ENCODE data around the gene HOXB8.

The HOXB8 gene

GRCh38 chr17:48596000-48596734, 18.9 kb downstream of the HOXB8 start:
- DNase-seq (ENCODE audit: low spot score), result peak; percentile 31

GRCh38 chr17:48595278-48595999, 19.7 kb downstream of the HOXB8 start:
- no peak for DNase-seq (ENCODE audit: low spot score)

DNA sequence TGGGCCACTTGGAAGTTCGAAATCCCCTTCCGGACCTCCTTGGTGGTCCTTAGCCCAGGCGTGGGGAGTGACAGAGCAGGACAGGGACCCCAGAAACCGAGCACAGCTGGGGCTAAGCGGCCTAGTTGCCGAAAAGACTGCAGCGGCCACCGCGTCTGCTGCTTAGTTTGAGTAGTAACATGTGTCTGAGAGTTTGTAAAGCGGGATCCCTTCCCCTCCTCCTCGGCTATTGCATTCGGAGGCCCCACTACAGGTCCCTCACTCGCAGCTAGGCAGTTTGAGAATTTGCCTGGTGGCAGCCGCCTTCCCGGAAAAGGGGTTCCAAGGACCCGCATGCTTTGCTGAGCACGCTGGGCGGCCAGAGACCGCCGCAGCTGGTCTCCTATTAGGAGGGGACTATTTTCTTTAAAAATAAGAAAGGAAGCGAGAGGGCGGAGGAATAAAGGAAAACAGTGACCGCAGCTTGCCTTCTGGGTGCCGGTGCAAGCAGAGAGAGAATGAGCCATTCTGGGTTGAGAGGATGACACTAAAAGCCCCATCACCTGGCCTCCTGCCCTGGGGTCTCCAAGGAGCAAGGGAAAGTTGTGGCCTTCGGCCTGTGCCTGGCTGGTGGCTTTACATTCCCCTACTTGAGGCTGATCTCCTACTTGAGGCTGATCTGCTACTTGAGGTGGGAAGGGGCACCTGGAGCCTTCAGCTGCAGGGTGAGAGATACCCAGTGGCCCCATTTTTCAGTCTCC, 20.4 kb downstream of the HOXB8 start:
- DNase-seq (ENCODE audit: low spot score), result no peak

- peak; percentile 80 for DNase-seq (ENCODE audit: low spot score)
These were observed 21.1 kb downstream of the HOXB8 start for GRCh38 chr17:48593840-48594537.

- DNase-seq (ENCODE audit: low spot score), result no peak
These were observed 21.8 kb downstream of the HOXB8 start, which contains the start of gene HOXB5 for GRCh38 chr17:48593126-48593829. HOXB5 (minus strand) TSS chr17:48593779; CDS start chr17:48593682, 97 bp downstream.

DNA sequence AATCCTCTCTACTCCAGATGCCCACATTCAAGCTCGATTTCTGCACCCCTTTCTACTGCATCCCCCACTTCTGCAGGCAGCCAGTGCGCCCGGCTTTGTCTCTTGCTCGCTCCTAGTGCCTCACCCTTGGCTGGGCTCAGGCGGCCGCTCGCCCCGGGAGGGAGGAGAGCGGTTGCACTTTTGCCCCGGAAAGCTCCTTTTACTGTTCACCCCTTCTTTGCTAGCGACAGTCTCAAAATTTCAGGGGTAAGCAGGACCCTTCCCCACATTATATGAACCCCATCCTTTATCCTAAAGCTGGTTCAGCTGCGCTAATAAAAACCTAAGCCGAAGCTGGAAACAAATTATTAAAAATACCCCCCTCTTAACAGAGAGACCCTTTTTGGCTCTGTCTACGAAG, 22.5 kb downstream of the HOXB8 start:
- DNase-seq (ENCODE audit: low spot score), result no peak

- no peak for DNase-seq (ENCODE audit: low spot score)
These were observed 23.0 kb downstream of the HOXB8 start for GRCh38 chr17:48592057-48592514.

DNA sequence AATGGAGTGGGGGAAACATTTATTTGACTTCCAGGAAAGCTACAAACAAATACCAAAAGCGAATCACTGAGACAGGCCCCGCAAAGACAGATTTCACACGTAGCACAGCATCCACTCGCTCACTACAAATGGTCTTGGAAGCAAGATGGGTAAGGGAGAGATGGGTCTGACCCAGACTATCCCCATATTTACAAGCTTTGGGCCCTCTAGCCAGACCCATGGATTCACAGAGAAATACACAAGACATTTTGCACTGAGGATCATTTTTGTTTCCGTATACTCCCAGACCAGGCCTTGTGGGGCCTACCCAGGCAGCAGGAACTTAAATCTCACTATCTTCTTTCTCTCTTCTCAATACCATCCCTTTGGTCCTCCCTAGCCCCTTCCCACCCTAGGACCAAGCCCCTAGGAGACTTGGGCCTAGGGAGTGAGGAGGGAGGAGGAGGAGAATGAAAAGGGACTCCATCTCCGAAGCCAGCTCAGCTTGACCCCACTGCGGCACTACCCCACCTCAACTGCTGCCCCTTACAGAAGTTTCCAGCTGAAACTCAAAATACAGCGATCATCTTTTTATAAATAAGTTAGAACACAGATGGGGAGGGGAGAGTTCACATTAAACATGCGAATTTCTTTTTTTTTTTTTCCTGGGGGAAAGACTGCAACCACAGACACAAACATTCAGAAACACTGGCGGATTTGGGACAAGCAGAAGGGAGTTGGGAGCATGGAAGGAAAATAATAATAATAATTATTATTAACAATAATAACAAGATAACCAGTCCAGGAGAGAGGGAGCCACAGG, 23.6 kb downstream of the HOXB8 start:
- no peak for DNase-seq (ENCODE audit: low spot score)

DNA sequence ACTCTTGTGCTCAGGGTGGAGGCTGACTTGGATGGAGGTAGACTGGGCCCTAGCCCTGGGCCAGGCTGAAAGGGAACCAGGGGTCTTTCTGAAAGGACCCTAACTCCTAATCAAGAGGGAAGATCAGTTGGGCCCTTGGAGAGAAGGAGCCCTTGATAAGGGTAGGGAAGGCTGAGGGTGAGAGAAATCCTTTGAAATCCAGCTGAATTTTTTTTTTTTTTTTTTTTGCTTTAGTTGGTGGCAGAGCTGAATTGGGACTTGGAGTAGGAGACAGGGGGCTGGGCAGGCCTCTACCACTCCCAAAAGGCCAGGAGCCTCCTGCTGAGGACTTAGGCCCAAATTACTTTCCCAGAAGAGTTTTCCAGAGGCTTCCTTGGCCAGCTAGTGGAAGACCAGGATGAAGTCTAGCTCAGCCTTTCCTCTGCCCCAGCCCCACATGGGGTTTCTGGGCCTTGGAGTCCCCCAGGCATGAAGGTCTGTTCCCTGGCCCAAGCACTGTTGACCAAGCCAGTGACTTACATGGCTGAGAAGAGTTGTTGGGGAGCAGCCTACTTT, 24.4 kb downstream of the HOXB8 start:
- no peak for DNase-seq (ENCODE audit: low spot score)

DNA sequence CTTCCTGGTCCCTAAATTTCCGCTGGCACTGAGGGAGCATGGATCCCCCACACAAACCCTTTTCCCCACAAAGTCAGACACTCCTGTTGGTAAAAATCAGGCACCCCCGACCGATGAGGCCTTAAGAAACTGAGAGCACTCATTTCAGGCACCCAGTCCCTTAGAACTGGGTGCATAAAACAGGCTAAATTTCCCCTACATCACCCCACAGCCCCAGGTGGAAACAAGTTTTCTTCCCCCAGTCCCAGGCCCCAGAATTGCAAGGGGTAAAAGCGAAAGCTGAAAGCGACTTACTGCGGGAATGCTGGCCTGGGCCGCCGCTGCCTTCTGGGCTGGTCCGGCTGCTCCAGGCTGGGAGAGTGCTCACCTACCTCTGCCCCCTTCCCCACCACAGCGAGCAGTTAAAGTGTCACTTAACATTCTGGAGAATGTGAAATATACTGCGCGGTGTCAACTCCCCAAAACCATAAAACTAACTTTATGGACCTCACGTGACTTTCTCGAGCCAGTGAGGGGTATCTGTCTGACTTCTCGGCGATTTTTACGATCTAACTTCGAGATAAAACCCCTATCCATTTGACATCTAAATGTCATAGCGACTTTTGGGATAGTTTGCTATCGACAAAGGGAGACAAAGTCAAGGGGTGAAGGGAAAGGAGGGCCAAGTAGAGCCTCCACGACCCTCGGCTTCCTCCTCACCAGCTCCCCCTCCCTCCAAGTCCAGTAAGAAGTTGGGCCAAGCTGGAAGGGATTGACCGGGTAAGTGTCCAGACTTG, 25.1 kb downstream of the HOXB8 start, which contains the start of gene HOXB3:
HOXB3 (minus strand) TSS at position 411 of the 776 bp plus-strand sequence. CDS start 37,767 bp downstream, outside the sequence.
- no peak for DNase-seq (ENCODE audit: low spot score)

DNA sequence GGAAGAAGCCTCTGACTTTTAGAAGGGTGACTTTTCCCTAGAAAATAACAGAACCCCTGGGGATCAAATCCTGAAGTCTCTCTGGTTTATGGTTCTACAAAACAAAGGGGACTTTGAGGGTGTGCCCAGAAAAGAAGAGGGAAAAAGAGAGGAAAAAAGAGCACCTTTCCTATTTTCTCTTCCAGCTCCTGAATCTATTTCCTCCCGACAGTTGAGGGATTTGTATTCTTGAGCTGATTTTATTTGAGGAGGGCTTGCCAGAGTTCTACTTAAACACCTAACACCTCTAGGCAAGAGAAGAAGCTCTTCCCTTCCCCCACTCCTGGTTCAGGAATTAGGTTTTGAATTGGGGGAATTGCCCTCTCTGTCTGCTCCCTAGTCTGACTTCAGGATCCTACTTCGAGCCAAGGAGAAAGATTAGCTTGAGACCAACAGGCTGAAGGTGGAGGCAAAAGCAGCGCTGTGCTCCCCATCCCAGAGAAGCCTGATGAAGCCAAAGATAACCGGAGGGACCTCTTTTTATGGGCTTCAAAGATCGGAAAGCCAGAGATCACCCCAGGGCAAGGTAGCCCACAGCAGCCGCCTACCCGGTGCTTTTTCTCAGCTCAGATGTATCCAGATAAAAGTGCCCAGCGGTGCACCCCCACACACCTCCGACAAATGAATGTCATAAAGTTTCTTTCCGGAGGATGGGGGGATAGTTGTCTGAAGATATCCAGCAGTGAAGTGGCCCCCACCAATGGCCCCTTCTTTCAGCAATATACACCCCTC, 25.8 kb downstream of the HOXB8 start:
- DNase-seq (ENCODE audit: low spot score), result no peak

GRCh38 chr17:48588528-48588927, 26.6 kb downstream of the HOXB8 start:
- DNase-seq (ENCODE audit: low spot score), result no peak

- DNase-seq (ENCODE audit: low spot score), result no peak
These were observed 27.0 kb downstream of the HOXB8 start for GRCh38 chr17:48588074-48588415.

GRCh38 chr17:48587276-48588073, 27.6 kb downstream of the HOXB8 start:
- DNase-seq (ENCODE audit: low spot score), result no peak

- no peak for DNase-seq (ENCODE audit: low spot score)
These were observed 28.5 kb downstream of the HOXB8 start for GRCh38 chr17:48586355-48587258.

- no peak for DNase-seq (ENCODE audit: low spot score)
These were observed 30.8 kb downstream of the HOXB8 start for GRCh38 chr17:48584223-48584741.

Data from CD4-positive, alpha-beta T cell treated with Interleukin-2 at 100 ng/mL for 4 hours (primary cell).